ENCODE results near the gene ASPG.

The ASPG gene

GRCh38 chr14:104094709-104095425 lies 9.4 kb downstream of the ASPG start:
- DNase-seq: peak; percentile 66

GRCh38 chr14:104095426-104096310 lies 10.2 kb downstream of the ASPG start:
- no peak for DNase-seq

GRCh38 chr14:104096318-104096717 lies 10.8 kb downstream of the ASPG start:
- no peak for DNase-seq

GRCh38 chr14:104096751-104097700 lies 11.5 kb downstream of the ASPG start:
- no peak for DNase-seq

- no peak for DNase-seq
Observed at GRCh38 chr14:104098272-104099095, 13.0 kb downstream of the ASPG start.

GRCh38 chr14:104099096-104100041 lies 13.9 kb downstream of the ASPG start:
- no peak for DNase-seq

- no peak for DNase-seq
Observed at GRCh38 chr14:104100171-104101085, 14.9 kb downstream of the ASPG start.

- DNase-seq: no peak
Observed at GRCh38 chr14:104101086-104101621, 15.7 kb downstream of the ASPG start.

- DNase-seq: no peak
Observed at GRCh38 chr14:104101651-104102281, 16.3 kb downstream of the ASPG start.

- DNase-seq: no peak
Observed at GRCh38 chr14:104102282-104102914, 16.9 kb downstream of the ASPG start.

GRCh38 chr14:104103061-104103445 lies 17.6 kb downstream of the ASPG start:
- no peak for DNase-seq

- no peak for DNase-seq
Observed at GRCh38 chr14:104103446-104104075, 18.1 kb downstream of the ASPG start.

GRCh38 chr14:104104076-104104901 lies 18.8 kb downstream of the ASPG start:
- no peak for DNase-seq

- no peak for DNase-seq
Observed at GRCh38 chr14:104105071-104105821, 19.7 kb downstream of the ASPG start.

- no peak for DNase-seq
Observed at GRCh38 chr14:104105822-104106470, 20.4 kb downstream of the ASPG start.
